MM.1S (cell line): Measurements from ENCODE around the gene MAGED4.
"Not testable (repeated sequence)": the region's sequence is repeated elsewhere in the genome, so short reads cannot be mapped to it uniquely, and the experiment has no call there.

Experiments used
- DNase-seq: peaks from one replicate; pipeline ENCODE4 v3.0.0-alpha.2; 2015
- H2AFZ ChIP-seq: fragments of 300-600 bp; sonication (generic); 2 replicates; pipeline ENCODE4 v1.6.0; 2016; ENCODE audit warnings: antibody characterized with exemption, low read length
- H3F3A ChIP-seq: fragments of 300-600 bp; sonication (generic); 2 replicates; pipeline ENCODE4 v1.6.1; 2016; ENCODE audit warnings: mild to moderate bottlenecking, antibody characterized with exemption, low read length, moderate library complexity, mixed read lengths; ENCODE audit not compliant: insufficient read depth
- H3K27ac ChIP-seq: fragments of 300-600 bp; sonication (generic); 2 replicates; pipeline ENCODE4 v1.5.1; 2016; ENCODE audit warnings: mild to moderate bottlenecking, low read length
- H3K27me3 ChIP-seq: fragments of 300-600 bp; sonication (generic); replicated peaks from 2 replicates; pipeline ENCODE4 v1.6.0; 2016; ENCODE audit warnings: low read length; ENCODE audit not compliant: insufficient read depth
- H3K36me3 ChIP-seq: fragments of 300-600 bp; sonication (generic); replicated peaks from 2 replicates; pipeline ENCODE4 v1.6.1; 2016; ENCODE audit warnings: mild to moderate bottlenecking, low read length, mixed read lengths; ENCODE audit not compliant: insufficient read depth
- H3K4me1 ChIP-seq: fragments of 300-600 bp; sonication (generic); 2 replicates; pipeline ENCODE4 v1.6.1; 2016; ENCODE audit warnings: low read length, mixed read lengths
- H3K4me2 ChIP-seq: fragments of 300-600 bp; sonication (generic); 2 replicates; pipeline ENCODE4 v1.6.0; 2016; ENCODE audit warnings: low read depth, low read length
- H3K4me3 ChIP-seq: fragments of 300-600 bp; sonication (generic); 2 replicates; pipeline ENCODE4 v1.5.1; 2016; ENCODE audit warnings: low read length, mixed read lengths
- H3K79me2 ChIP-seq: fragments of 300-600 bp; sonication (generic); 2 replicates; pipeline ENCODE4 v1.6.1; 2016; ENCODE audit warnings: mixed run types, low read length, mixed read lengths
- H3K9ac ChIP-seq: fragments of 300-600 bp; sonication (generic); 2 replicates; pipeline ENCODE4 v1.6.1; 2016; ENCODE audit warnings: low read length, mixed read lengths
- H3K9me2 ChIP-seq: fragments of 300-600 bp; sonication (generic); replicated peaks from 2 replicates; pipeline ENCODE4 v1.6.1; 2016; ENCODE audit warnings: mild to moderate bottlenecking, low read length, mixed read lengths; ENCODE audit not compliant: insufficient read depth
- H3K9me3 ChIP-seq: fragments of 300-600 bp; sonication (generic); replicated peaks from 2 replicates; pipeline ENCODE4 v1.6.1; 2016; ENCODE audit warnings: mild to moderate bottlenecking, low read length, mixed read lengths; ENCODE audit not compliant: insufficient read depth
- H4K20me1 ChIP-seq: fragments of 300-600 bp; sonication (generic); 2 replicates; pipeline ENCODE4 v1.6.1; 2016; ENCODE audit warnings: mild to moderate bottlenecking, low read length, moderate library complexity, mixed read lengths; ENCODE audit not compliant: insufficient read depth
- EZH2 ChIP-seq: fragments of 300-600 bp; sonication (generic); optimal IDR thresholded peaks from 2 replicates; pipeline ENCODE3; 2017; ENCODE audit warnings: low read depth, mild to moderate bottlenecking, antibody characterized with exemption, low read length, mixed read lengths
- EZH2phosphoT487 ChIP-seq: fragments of 300-600 bp; sonication (generic); IDR thresholded peaks from 2 replicates; pipeline ENCODE4 v1.6.1; 2018; ENCODE audit warnings: antibody characterized with exemption, low read length
- TF ChIP-seq, protein P1 (sequence below): fragments of 300-600 bp; sonication (generic); IDR thresholded peaks from 2 replicates; pipeline ENCODE4 v1.5.1; 2016; ENCODE audit warnings: antibody characterized with exemption, low read length, mixed read lengths

MAGED4 gene, protein sequence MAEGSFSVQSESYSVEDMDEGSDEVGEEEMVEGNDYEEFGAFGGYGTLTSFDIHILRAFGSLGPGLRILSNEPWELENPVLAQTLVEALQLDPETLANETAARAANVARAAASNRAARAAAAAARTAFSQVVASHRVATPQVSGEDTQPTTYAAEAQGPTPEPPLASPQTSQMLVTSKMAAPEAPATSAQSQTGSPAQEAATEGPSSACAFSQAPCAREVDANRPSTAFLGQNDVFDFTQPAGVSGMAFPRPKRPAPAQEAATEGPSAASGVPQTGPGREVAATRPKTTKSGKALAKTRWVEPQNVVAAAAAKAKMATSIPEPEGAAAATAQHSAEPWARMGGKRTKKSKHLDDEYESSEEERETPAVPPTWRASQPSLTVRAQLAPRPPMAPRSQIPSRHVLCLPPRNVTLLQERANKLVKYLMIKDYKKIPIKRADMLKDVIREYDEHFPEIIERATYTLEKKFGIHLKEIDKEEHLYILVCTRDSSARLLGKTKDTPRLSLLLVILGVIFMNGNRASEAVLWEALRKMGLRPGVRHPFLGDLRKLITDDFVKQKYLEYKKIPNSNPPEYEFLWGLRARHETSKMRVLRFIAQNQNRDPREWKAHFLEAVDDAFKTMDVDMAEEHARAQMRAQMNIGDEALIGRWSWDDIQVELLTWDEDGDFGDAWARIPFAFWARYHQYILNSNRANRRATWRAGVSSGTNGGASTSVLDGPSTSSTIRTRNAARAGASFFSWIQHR

DNA sequence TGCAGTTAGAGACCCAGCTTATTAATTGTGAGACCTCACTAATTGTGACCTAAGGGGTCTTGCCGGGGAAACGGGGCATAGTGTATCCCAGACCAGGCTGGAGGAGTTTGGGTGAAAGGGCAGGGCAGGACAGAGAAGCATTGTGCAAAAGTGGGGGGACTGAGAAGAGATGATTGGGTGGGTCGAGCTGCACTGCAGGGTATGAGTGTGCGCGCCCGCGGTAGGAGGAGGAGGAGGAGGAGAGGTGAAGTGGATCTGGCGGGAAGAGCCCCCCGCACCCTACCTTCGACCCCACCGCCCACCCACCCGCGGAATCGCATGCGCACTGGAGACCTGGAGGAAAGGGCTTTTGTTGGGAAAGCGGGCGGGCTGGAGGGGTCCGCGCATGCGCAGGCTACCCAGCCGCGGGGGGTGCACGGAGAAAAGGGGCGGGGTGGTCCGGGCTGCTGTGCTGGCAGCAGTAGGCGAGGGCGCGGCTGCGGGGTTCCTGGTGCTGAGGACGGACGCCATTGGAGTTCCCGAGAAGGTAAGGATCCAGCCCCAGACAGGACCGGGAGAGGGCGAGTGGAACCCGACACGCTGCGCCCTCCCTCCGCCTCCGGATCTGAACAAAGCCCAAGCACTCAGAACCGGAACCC lies at the start of gene MAGED4:
Gene MAGED4, plus strand, starts transcription at position 449 of the 638 bp plus-strand sequence. CDS start 1,035 bp downstream, outside the sequence.
- not testable (repeated sequence) for H3K36me3 ChIP-seq, H3K9me2 ChIP-seq, H3K27me3 ChIP-seq, H3K9ac ChIP-seq, H3F3A ChIP-seq, H3K4me1 ChIP-seq, H3K4me3 ChIP-seq, H2AFZ ChIP-seq, DNase-seq, H3K79me2 ChIP-seq, H4K20me1 ChIP-seq, H3K4me2 ChIP-seq, H3K27ac ChIP-seq, H3K9me3 ChIP-seq

DNA sequence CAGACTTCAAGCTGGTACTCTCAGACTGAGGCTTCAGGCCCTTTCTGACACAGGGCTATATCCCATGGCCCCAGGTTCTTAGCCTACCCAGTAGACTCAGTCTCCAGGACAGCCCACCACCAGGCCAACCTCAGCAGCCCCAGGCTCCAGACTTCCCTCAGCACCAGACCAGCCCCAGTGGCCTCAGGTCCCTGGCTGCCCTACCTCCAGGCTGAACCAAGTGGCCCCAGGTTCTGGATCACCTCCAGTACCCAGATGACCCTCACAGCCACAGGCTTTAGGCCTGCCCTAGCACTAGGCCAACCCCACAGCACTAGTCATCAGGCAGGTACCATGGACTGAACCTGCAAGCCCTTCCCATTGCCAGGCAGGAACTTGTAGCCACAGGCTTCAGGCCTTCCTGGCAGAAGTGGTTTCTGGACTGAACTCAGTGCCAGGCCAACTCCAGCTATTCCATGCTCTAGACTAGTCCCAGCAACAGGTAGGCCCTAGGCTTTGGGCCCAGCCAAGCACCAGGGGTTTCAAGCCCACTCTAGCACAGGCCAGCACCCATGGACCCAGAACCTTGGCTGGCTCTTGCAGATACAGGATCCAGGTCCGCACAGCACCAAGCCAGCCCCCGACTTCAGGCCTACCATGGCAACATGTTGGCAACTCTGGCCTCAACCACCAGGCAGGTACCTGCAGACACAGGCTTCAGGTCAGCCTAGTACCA lies 45.7 kb upstream of the MAGED4 start:
- Histone ChIP-seq H3K27me3 (no peaks in the 10 kb centered on the region), H3K4me3 (no peak overlapping the region), H3K9me3 (no peaks in the 10 kb centered on the region), H3K79me2 (no peaks in the 10 kb centered on the region), H3K36me3 (no peaks in the 10 kb centered on the region), H3K27ac (no peak overlapping the region), H2AFZ (no peak overlapping the region), H3K9me2 (no peaks in the 10 kb centered on the region), H3K9ac (no peak overlapping the region), H4K20me1 (no peaks in the 10 kb centered on the region), H3F3A (no peaks in the 10 kb centered on the region), H3K4me2 (no peak overlapping the region), H3K4me1 (no peaks in the 10 kb centered on the region)
- no peak for DNase-seq
- TF ChIP-seq, protein P1, sequence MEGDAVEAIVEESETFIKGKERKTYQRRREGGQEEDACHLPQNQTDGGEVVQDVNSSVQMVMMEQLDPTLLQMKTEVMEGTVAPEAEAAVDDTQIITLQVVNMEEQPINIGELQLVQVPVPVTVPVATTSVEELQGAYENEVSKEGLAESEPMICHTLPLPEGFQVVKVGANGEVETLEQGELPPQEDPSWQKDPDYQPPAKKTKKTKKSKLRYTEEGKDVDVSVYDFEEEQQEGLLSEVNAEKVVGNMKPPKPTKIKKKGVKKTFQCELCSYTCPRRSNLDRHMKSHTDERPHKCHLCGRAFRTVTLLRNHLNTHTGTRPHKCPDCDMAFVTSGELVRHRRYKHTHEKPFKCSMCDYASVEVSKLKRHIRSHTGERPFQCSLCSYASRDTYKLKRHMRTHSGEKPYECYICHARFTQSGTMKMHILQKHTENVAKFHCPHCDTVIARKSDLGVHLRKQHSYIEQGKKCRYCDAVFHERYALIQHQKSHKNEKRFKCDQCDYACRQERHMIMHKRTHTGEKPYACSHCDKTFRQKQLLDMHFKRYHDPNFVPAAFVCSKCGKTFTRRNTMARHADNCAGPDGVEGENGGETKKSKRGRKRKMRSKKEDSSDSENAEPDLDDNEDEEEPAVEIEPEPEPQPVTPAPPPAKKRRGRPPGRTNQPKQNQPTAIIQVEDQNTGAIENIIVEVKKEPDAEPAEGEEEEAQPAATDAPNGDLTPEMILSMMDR, result no peak
- TF ChIP-seq EZH2 (no peak), EZH2phosphoT487 (no peak)

DNA sequence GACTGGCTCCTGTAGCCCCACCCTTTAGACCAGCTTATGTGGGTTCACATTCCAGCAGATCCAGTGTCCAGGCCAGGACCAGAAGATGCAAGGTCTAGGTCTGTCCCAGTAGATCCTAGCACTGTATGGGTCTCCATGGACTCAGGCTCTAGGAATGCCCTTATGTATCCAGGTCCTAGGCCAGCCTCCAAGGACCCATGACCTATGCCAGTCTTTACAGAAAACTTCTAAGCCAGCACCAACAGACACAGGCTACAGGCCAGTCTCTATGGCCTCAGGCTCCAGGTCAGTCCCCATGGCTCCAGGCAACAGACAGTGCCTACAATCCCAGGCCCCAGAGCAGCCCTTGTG lies 45.2 kb upstream of the MAGED4 start:
- no peak overlapping the region for H3K4me3 ChIP-seq
- H3K4me2 ChIP-seq, result no peak overlapping the region
- H3K36me3 ChIP-seq, result no peaks in the 10 kb centered on the region
- no peaks in the 10 kb centered on the region for H3K4me1 ChIP-seq
- TF ChIP-seq, protein P1, result no peak
- no peak for TF ChIP-seq EZH2
- no peak for TF ChIP-seq EZH2phosphoT487
- no peaks in the 10 kb centered on the region for H3K9me2 ChIP-seq
- H3K27me3 ChIP-seq, result no peaks in the 10 kb centered on the region
- no peak overlapping the region for H3K27ac ChIP-seq
- H2AFZ ChIP-seq, result no peak overlapping the region
- DNase-seq, result no peak
- H3K9ac ChIP-seq, result no peak overlapping the region
- H3K9me3 ChIP-seq, result no peaks in the 10 kb centered on the region
- no peaks in the 10 kb centered on the region for H3F3A ChIP-seq
- H3K79me2 ChIP-seq, result no peaks in the 10 kb centered on the region
- no peaks in the 10 kb centered on the region for H4K20me1 ChIP-seq
